NCI-H526 (cell line): ENCODE results near the gene NEK11.
A peak's percentile ranks its signal among the peaks of the same experiment; 100 is the strongest.

ENCODE experiments used
- DNase-seq, 2 experiments: peaks; one replicate each; lab custom pipeline; 2025; lab: John Stamatoyannopoulos, UW

The NEK11 gene

DNA sequence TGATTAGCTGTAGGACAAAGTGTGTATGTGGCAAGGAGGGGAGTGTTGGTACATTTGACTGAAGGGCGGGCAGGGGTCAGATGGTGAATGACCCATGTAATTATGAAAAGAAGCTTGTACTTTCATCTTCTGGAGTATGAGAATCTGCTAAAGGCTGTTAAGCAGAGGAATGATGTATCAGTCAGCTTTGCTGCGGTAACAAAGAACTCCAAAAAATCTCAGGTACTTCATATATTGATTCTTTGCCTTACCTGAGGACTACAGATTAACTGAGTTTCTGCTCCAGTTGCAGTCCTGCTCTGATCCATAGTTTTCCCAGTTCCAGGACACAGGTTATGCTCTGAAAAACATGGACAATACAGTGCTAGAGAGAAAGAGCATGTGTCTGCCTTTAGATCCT lies 115.1 kb downstream of the NEK11 start:
- no peak for DNase-seq

DNA sequence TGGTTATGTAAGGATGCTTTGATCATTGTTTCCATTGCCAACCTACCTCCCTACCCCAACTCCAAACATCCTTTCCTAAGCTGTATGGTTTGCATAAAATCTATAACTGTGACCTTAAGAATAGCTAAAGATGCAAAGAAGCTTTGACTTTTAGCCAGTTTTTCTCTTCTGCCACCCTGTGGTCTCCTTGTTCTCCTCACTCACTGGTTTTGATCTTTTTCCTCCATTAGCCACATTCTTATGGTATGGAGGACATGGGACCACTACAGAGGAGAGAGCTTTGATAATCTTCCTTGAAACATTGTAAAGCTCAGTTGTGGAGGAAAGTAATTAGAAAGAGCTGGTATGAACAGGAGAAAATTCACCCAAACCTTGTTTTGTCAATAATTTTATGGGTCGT lies 115.9 kb downstream of the NEK11 start:
- peak; percentile 64 to 70 for DNase-seq

DNA sequence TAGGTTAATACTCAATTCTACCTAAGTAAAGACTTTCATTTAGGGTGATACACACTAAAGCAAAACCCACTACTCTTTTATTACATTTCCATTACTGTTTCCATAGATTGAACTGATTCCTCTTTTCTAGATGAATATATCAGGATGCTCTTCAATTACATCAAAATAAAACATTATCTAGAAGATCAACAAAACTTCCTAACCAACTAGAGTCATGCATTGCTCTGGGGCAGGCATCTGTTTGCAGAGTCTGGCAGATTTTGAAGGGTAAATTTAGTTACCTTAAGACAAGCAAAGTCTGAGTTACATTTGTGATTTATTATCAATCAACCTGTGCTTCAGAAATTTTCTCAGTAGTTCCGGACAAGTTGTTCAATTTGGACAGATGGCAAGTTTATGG lies 117.1 kb downstream of the NEK11 start:
- DNase-seq = no peak

- no peak for DNase-seq
Measured at GRCh38 chr3:131147534-131147933, 120.9 kb downstream of the NEK11 start.

- no peak for DNase-seq
Measured at GRCh38 chr3:131158434-131158833, 131.8 kb downstream of the NEK11 start.

DNA sequence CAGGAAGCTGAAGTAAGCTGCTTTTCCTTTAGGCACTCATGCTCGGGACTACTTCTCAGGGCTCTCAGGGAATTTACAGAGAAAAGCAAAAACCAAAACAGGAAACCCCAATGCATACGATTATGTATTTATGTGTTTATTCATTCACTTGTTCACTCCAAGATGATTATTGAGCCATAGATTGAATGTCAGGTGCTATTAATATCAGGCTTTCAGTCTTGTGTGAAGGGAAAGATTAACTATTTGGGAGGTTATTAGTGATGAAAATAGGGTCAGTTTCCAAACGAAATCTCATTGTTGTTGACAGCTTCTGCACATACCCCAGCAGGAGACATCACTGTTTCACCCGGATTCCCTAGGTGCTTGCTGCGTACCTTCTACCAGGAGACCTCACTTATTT lies 135.8 kb downstream of the NEK11 start:
- no peak for DNase-seq

DNA sequence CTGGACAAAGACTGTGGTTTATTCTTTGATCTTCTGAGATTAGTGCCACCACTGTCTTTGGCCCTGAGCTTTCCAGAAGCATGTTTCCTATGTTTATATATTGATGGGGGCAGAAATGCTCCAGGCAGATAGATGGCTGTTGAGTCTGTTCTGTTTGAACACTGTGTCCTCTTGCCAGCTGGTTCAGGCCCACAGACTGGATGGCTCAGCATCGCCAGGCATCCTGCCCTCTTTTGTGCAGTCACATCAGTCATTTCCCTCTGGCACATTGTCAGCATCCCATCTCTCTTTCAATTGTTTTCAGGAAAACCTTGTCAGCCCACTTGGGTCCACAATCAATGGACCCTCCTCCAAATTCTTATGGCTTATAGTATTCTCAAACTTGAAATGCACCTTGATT lies 141.2 kb downstream of the NEK11 start:
- DNase-seq = no peak

DNA sequence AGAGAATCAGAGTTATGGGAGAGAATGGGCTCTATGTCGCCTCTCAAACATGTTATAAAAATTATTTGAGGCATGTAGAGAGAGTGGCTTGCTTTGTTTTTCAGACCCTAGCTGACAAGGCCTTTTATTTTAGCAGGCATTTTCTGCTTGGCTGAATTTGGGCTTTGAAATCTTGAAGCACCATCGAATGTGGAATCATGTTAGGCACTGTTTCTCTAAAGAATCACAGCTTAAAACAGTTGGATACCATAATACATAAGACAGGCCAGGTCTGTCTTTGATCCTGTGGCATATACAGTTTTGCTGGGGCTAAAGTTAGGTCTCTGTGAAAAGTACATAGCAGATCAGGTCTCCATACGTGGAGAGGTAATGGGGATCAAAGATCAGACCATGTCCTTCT lies 142.7 kb downstream of the NEK11 start:
- no peak for DNase-seq

GRCh38 chr3:131172502-131173200 lies 146.0 kb downstream of the NEK11 start:
- no peak for DNase-seq

GRCh38 chr3:131174752-131175151 lies 148.1 kb downstream of the NEK11 start:
- no peak for DNase-seq

DNA sequence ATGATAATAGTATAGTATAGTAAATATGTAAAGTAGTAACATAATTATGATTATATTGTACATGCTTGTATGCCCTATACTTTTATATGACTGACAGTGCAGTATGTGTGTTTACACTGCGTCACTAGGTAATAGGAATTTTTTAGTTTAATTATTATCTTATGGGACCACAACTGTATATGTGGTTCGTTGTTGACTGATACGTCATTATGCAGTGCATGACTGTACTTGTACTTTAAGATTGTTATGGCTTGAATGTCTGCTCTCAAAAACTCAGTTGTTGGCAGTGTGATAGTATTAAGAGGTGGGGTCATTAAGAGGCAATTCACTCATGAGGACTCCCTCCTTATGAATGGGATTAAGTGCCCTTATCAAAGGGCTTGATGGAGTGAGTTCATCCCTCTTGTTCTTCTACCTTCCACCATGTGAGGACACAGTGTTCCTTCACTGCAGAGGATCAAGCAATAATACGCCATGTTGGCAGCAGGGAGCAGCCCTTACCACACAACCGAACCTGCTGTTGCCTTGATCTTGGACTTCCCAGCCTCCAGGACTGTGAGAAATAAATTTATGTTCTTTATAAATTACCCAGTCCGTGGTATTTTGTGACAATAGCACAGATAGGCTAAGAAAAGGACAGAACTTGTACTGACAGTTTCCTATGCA lies 152.2 kb downstream of the NEK11 start:
- no peak for DNase-seq

- DNase-seq = no peak
Measured at GRCh38 chr3:131192701-131193100, 166.0 kb downstream of the NEK11 start.

DNA sequence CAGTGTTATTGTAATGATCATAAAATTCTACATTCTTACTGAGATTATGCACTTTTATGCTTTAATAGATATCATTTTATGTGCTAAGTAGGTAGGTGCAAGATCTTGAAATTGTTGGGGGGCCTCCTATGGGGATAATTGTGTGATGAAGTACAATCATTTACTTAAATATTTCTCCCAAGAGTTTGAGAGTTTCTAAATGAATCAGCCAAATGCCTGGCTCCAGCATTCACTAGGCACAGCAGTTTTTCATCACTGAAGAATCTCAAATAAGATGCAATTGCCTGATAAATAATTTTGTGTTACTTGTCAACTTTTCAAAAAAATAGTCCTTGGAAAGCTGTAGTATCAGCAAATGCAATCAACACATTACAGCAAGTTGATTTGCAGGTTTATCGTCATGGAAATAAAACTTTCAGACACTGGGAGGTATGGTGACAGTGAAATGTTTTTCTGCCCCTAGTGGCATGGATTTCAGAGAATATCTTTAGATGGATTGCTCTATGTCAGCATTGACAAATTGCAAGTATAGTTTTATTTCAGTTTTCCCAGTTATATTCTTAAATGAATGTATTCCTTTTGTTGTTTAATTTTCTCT lies 167.1 kb downstream of the NEK11 start:
- peak in 1 of 2 experiments; percentile 25 for DNase-seq

DNA sequence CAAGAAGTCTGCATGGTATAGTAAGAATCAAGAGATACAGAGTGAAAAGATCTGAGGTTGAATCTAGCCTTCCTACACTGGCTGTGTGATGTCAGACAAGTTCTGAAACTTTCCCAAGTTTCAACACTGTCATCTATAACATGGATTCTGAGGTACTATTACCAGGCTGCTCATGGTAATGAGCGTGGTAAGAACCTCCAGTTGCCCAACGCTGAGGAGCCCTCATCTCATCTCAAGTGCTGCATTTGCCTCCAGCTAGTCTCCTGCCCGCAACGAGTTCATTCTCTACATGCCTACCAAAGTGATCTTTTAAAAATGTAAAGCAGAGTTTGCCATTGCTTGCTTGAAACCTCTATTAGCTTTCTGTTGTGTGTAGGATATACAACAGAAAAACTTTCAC lies 168.1 kb downstream of the NEK11 start:
- DNase-seq = no peak

- no peak for DNase-seq
Measured at GRCh38 chr3:131200636-131201199, 174.0 kb downstream of the NEK11 start.

- no peak for DNase-seq
Measured at GRCh38 chr3:131216330-131216729, 189.7 kb downstream of the NEK11 start.

- DNase-seq = no peak
Measured at GRCh38 chr3:131216801-131217200, 190.1 kb downstream of the NEK11 start.

- no peak for DNase-seq
Measured at GRCh38 chr3:131217296-131217741, 190.6 kb downstream of the NEK11 start.

- no peak for DNase-seq
Measured at GRCh38 chr3:131218196-131218595, 191.5 kb downstream of the NEK11 start.

DNA sequence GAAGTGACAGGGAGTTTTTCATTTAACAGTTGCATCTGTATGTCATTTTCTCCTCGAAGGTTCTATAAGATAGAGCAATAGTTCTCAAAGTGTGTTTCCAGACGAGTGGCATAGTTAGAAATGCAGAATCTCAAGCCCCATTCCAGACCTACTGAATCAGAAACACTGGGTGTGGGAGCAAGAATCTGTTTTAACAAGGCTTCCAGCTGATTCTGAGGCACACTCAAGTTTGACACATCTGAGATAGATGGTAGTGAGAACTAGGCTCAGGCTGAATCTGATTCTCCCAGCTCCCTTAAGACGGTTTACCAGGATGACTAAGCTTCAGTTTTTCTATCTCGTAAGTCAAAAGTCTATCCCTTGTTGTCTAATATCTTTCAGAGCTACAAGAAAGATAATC lies 195.1 kb downstream of the NEK11 start:
- no peak for DNase-seq

- no peak for DNase-seq
Measured at GRCh38 chr3:131222599-131222998, 195.9 kb downstream of the NEK11 start.

GRCh38 chr3:131223373-131224289 lies 197.0 kb downstream of the NEK11 start:
- DNase-seq = no peak
